ENCODE measurements around the gene CDK5RAP2. TPM values are rescaled to one million over a fixed set of nuclear protein-coding genes. Genes with fewer than 3 reads are reported as not detected.

The CDK5RAP2 gene
- total RNA-seq, 1 experiment from 2014 or later: 50.0 TPM

GRCh38 chr9:120619751-120620655 lies 40.0 kb upstream of the CDK5RAP2 start:
- CTCF ChIA-PET: interaction anchor here (0.5 to 3.4 kb wide), 31 partner anchors 8 to 662 kb away, joined by 3 to 20 read pairs (median 4); no protein-coding TSS in a partner anchor
- Mint-ChIP-seq H3K4me1 (ENCODE audit: insufficient read depth, unreplicated experiment) (peaks cover 25% of the 10 kb centered on the region), H3K27me3 (ENCODE audit: insufficient read depth, unreplicated experiment) (no peaks in the 10 kb centered on the region), H3K36me3 (ENCODE audit: insufficient read depth, unreplicated experiment) (peaks cover 6% of the 10 kb centered on the region), H3K27ac (ENCODE audit: low read depth, unreplicated experiment) (peak overlapping the region; percentile 7), H3K4me3 (ENCODE audit: unreplicated experiment) (no peak overlapping the region), H3K9me3 (ENCODE audit: unreplicated experiment) (no peaks in the 10 kb centered on the region)
- peak; percentile 72 for TF ChIP-seq CTCF (IDR thresholded peaks at IDR 0.05; ENCODE audit: unreplicated experiment)
- peak; percentile 71 for DNase-seq (ENCODE audit: unreplicated experiment)
- intact Hi-C loops (cut with micrococcal nuclease): loop anchor here (1.0 to 5.0 kb wide), 5 partner anchors 94 to 442 kb away; partner anchors contain the start of gene MEGF9
- no TSS peak for BruUV-seq (replicated peaks)
- POLR2A ChIA-PET: interaction anchor here (0.5 to 1.1 kb wide), 8 partner anchors 23 to 316 kb away, joined by 3 to 6 read pairs (median 4); no protein-coding TSS in a partner anchor

- TF ChIP-seq CTCF (IDR thresholded peaks at IDR 0.05; ENCODE audit: unreplicated experiment): no peak
- ChIA-PET POLR2A (interaction anchor here (0.6 to 1.6 kb wide), 4 partner anchors 11 to 161 kb away, joined by 3 to 4 read pairs (median 4); no protein-coding TSS in a partner anchor), CTCF (interaction anchor here (0.6 to 3.4 kb wide), 9 partner anchors 11 to 162 kb away, joined by 3 to 20 read pairs (median 3); no protein-coding TSS in a partner anchor)
- Mint-ChIP-seq H3K4me3 (ENCODE audit: unreplicated experiment) (no peak overlapping the region), H3K4me1 (ENCODE audit: insufficient read depth, unreplicated experiment) (peaks cover 21% of the 10 kb centered on the region), H3K36me3 (ENCODE audit: insufficient read depth, unreplicated experiment) (peaks cover 6% of the 10 kb centered on the region), H3K27ac (ENCODE audit: low read depth, unreplicated experiment) (peak overlapping the region; percentile 63), H3K27me3 (ENCODE audit: insufficient read depth, unreplicated experiment) (no peaks in the 10 kb centered on the region), H3K9me3 (ENCODE audit: unreplicated experiment) (no peaks in the 10 kb centered on the region)
- intact Hi-C loops (cut with micrococcal nuclease): loop anchor here (5.0 kb wide), 2 partner anchors 320 to 445 kb away; no protein-coding TSS in a partner anchor
- no TSS peak for BruUV-seq (replicated peaks)
- DNase-seq (ENCODE audit: unreplicated experiment): no peak
Measured at GRCh38 chr9:120616966-120617935, 37.3 kb upstream of the CDK5RAP2 start.

- ChIA-PET POLR2A (interaction anchor here (0.7 kb wide), 2 partner anchors 143 to 269 kb away, joined by 3 to 5 read pairs; no protein-coding TSS in a partner anchor), CTCF (interaction anchor here (0.6 to 3.1 kb wide), 5 partner anchors 10 to 235 kb away, joined by 3 to 9 read pairs (median 3); no protein-coding TSS in a partner anchor)
- peak; percentile 26 for TF ChIP-seq CTCF (IDR thresholded peaks at IDR 0.05; ENCODE audit: unreplicated experiment)
- Mint-ChIP-seq H3K9me3 (ENCODE audit: unreplicated experiment) (peaks cover 9% of the 10 kb centered on the region), H3K27ac (ENCODE audit: low read depth, unreplicated experiment) (no peak overlapping the region), H3K27me3 (ENCODE audit: insufficient read depth, unreplicated experiment) (no peaks in the 10 kb centered on the region), H3K4me3 (ENCODE audit: unreplicated experiment) (no peak overlapping the region), H3K36me3 (ENCODE audit: insufficient read depth, unreplicated experiment) (peaks cover 7% of the 10 kb centered on the region), H3K4me1 (ENCODE audit: insufficient read depth, unreplicated experiment) (peaks cover 24% of the 10 kb centered on the region)
- intact Hi-C loops (cut with micrococcal nuclease): no loop called here
- DNase-seq (ENCODE audit: unreplicated experiment): no peak
- BruUV-seq (replicated peaks): no TSS peak
Measured at GRCh38 chr9:120612218-120612617, 32.3 kb upstream of the CDK5RAP2 start.
